Endothelial cell of umbilical vein (primary cell): ENCODE measurements around the gene FOXC1.

ENCODE experiments used
- CTCF ChIP-seq, 2 donors: IDR thresholded peaks; 1 replicate in 1 of 2; 2 replicates in 1 of 2; pipeline ENCODE4 v1.5.1; 2011; ENCODE audit warnings: low read length in 2 of 2, mild to moderate bottlenecking in 2 of 2, moderate library complexity in 2 of 2, control low read depth in 1 of 2, inconsistent platforms in 1 of 2, low read depth in 1 of 2; ENCODE audit not compliant: insufficient read depth in 1 of 2; ENCODE audit errors: extremely low read depth in 1 of 2
- EZH2 ChIP-seq: IDR thresholded peaks from 2 replicates; pipeline ENCODE4 v1.6.1; 2012; ENCODE audit warnings: borderline replicate concordance, low read depth, mild to moderate bottlenecking, moderate library complexity, low read length, inconsistent platforms; ENCODE audit not compliant: severe bottlenecking
- FOS ChIP-seq: IDR thresholded peaks from 2 replicates; pipeline ENCODE4 v1.6.1; 2011; ENCODE audit warnings: mild to moderate bottlenecking, low read length, moderate library complexity, borderline replicate concordance; ENCODE audit not compliant: insufficient read depth
- JUN ChIP-seq: IDR thresholded peaks from 2 replicates; pipeline ENCODE4 v1.6.1; 2011; ENCODE audit warnings: borderline replicate concordance, low read depth; ENCODE audit not compliant: insufficient read length, insufficient read depth
- MAX ChIP-seq: IDR thresholded peaks from 2 replicates; pipeline ENCODE4 v1.6.1; 2011; ENCODE audit not compliant: insufficient read depth, insufficient read length
- POLR2A ChIP-seq: IDR thresholded peaks from 2 replicates; pipeline ENCODE4 v1.6.1; 2012; ENCODE audit warnings: low read depth, mild to moderate bottlenecking, control low read depth, low read length
- POLR2AphosphoS5 ChIP-seq: IDR thresholded peaks from 2 replicates; pipeline ENCODE4 v1.6.1; 2012; ENCODE audit warnings: low read depth, mild to moderate bottlenecking, control low read depth, low read length, moderate library complexity; ENCODE audit not compliant: insufficient read depth

DNA sequence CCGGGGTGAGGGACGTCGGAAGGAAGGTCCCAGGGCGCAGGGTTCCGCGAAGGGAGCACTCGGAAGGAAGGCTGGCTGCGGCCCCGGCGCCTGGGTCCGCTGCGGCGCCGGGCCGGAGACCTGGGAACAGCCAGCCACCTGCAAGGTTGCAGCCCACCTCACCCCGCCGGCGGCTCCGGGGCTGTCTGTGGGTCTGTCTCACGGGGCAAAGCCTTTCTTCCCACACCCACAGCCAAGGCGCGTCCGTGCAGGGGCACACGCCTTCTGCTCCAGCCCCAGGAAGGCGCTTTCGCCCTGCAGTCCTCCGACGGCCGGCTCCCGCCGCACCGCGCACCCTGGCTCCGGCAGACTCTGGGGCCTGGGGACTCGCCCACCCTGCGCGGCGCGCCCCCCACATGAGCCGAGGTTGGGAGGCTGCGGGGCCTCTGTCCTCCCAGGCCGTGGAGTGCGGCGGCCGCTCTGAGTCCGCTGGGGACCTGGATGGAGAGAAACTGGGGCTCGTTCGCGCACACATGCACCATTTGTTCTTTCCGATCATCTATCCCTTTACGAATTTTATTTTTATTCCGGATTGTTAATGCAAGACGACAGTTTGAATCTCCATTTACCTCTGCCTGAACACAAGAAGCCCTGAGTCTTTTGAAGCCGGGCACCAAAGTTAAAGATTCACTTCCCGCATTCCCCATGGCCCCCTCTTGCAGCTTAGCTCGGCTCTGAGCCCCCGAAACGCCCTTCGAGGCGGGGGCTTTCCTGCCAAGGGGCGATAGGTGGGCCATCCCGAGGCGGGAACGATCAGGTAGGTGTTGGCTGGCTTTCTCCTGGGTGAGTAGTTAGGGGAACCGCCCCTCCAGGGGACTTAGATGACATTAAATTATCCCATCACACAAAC is 4.5 kb upstream of the FOXC1 start:
- no peak for TF ChIP-seq POLR2A
- no peak for TF ChIP-seq CTCF (IDR thresholded peaks at IDR 0.05; ENCODE audit: extremely low read depth in 1 of 2, insufficient read depth in 1 of 2, low read depth in 1 of 2, low read length in 2 of 2)
- peak; percentile 75 for TF ChIP-seq EZH2
- no peak for TF ChIP-seq POLR2AphosphoS5
- no peak for TF ChIP-seq MAX
- TF ChIP-seq FOS: no peak
- no peak for TF ChIP-seq JUN
